GM19324 (cell line): ENCODE data around the gene DLK1.

ENCODE experiments used
- ATAC-seq: cut with Tn5 transposase; IDR thresholded peaks from one replicate; pipeline ENCODE4 v1.9.1; 2021; ENCODE audit warnings: mild to moderate bottlenecking, moderate library complexity; ENCODE audit not compliant: unreplicated experiment, low FRiP score

DLK1 gene

GRCh38 chr14:100749967-100750597 is 23.4 kb downstream of the DLK1 start:
- ATAC-seq = no peak

GRCh38 chr14:100750762-100751699 is 24.3 kb downstream of the DLK1 start:
- ATAC-seq = no peak

- no peak for ATAC-seq
Observed at GRCh38 chr14:100754020-100754419, 27.3 kb downstream of the DLK1 start.

GRCh38 chr14:100755649-100756048 is 29.0 kb downstream of the DLK1 start:
- no peak for ATAC-seq

GRCh38 chr14:100761481-100761880 is 34.8 kb downstream of the DLK1 start:
- ATAC-seq = no peak

GRCh38 chr14:100762089-100762515 is 35.4 kb downstream of the DLK1 start:
- no peak for ATAC-seq

- no peak for ATAC-seq
Observed at GRCh38 chr14:100762901-100763300, 36.2 kb downstream of the DLK1 start.

- no peak for ATAC-seq
Observed at GRCh38 chr14:100764471-100765115, 37.9 kb downstream of the DLK1 start.

- ATAC-seq = no peak
Observed at GRCh38 chr14:100765296-100765695, 38.6 kb downstream of the DLK1 start.

- no peak for ATAC-seq
Observed at GRCh38 chr14:100765991-100766390, 39.3 kb downstream of the DLK1 start.

- no peak for ATAC-seq
Observed at GRCh38 chr14:100767003-100767787, 40.5 kb downstream of the DLK1 start.

- ATAC-seq = no peak
Observed at GRCh38 chr14:100767788-100768536, 41.3 kb downstream of the DLK1 start.

GRCh38 chr14:100769035-100769939 is 42.6 kb downstream of the DLK1 start:
- no peak for ATAC-seq

GRCh38 chr14:100770046-100770445 is 43.4 kb downstream of the DLK1 start:
- ATAC-seq = no peak

GRCh38 chr14:100770605-100771120 is 44.0 kb downstream of the DLK1 start:
- no peak for ATAC-seq

- ATAC-seq = no peak
Observed at GRCh38 chr14:100771121-100771800, 44.6 kb downstream of the DLK1 start.

- ATAC-seq = no peak
Observed at GRCh38 chr14:100772607-100773165, 46.0 kb downstream of the DLK1 start.
